HG02798 (cell line): ENCODE results near the gene RAB40C.

Experiments
- ATAC-seq: cut with Tn5 transposase; IDR thresholded peaks from one replicate; pipeline ENCODE4 v1.9.1; 2021; ENCODE audit warnings: mild to moderate bottlenecking; ENCODE audit not compliant: unreplicated experiment, poor library complexity

The RAB40C gene

DNA sequence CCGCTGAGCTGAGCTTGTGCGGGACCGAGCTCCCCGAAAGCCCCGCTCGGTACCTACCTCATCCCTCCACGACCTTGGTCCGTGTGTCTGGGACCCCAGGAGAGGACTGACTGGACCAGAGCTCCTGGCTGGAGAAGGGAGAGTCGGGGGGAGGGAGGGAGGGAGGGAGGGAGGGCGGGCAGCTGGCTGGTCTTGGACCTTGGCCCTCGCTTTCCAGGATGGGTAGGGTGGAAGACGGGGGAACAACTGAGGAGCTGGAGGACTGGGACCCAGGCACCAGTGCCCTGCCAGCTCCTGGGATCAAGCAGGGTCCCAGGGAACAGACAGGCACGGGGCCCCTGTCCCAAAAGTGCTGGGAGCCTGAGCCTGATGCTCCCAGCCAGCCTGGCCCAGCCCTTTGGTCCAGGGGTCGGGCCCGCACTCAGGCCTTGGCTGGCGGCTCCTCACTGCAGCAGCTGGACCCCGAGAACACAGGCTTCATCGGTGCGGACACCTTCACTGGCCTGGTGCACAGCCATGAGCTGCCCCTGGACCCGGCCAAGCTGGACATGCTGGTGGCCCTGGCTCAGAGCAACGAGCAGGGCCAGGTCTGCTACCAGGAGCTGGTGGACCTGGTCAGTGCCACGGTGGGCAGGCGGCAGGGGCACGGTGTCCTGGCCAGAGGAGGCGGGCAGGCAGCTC is 86.2 kb downstream of the RAB40C start:
- no peak for ATAC-seq

DNA sequence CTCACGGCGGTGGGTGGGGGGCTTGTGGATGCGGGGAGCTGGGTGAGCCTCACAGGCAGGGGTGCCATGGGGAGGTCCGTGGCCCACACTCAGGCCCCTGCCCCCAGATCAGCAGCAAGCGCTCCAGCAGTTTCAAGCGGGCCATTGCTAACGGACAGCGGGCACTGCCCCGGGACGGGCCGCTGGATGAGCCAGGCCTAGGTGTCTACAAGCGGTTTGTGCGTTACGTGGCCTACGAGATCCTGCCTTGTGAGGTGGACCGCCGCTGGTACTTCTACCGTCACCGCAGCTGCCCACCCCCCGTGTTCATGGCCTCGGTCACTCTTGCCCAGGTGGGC is 86.7 kb downstream of the RAB40C start:
- no peak for ATAC-seq

GRCh38 chr16:676913-677312 is 87.0 kb downstream of the RAB40C start:
- ATAC-seq = no peak

DNA sequence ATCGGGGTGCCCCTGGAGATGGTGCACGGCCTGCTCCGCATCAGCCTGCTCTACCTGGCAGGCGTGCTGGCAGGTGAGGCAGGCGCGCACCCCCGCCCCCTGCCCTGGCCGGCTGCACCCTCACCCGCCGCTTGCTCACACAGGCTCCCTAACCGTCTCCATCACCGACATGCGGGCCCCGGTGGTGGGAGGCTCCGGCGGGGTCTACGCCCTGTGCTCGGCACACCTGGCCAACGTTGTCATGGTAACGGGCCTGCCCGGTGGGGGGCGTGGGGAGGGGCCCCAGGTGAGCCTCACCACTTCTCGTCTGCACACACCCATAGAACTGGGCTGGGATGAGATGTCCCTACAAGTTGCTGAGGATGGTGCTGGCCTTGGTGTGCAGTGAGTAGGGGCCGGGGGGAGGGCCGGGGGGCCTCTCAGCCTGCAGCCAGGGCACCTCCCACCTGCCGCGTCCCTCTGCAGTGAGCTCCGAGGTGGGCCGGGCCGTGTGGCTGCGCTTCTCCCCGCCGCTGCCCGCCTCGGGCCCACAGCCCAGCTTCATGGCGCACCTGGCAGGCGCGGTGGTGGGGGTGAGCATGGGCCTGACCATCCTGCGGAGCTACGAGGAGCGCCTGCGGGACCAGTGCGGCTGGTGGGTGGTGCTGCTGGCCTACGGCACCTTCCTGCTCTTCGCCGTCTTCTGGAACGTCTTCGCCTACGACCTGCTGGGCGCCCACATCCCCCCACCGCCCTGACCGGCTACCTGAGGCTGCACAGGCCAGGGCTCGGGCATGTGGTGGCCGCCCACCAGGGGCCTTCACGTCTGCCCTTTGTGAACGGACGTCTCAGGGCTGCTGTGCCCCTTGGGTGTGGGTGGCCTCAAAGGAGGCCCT is 87.7 kb downstream of the RAB40C start:
- ATAC-seq = no peak

DNA sequence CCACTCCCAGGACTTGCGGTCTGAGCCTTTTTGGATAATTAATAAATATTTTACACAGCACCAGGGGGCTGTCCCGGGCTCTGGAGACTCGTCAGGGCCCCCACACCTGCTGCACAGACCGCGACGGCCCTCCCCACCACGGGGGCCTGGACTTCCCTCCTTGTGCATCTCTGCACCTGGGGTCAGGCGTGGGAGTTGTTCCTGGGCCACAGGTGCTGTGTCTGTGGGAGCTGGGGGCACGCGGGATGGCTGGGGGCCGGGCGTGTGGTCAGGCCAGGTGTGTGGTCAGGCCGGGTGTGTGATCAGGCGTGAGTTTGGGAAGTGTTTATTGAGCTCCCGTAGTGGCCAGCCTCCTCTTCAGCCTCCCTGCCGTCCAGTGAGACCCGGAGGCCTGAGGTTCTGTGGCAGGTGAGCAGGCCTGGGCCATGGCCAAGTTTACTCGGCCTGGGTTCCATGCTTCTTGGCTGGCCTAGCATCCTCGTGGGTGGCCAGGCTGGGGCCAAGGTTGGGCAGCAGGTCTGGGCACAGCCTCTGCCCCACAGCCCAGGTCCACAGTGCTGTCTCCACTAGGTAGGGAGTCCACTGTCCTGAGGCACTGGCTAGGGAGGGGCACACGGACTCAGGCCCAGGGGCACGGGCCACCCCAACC is 88.5 kb downstream of the RAB40C start:
- no peak for ATAC-seq
